ENCODE data around the gene DOP1A.

The DOP1A gene

GRCh38 chr6:83067448-83068439 is at the start of gene DOP1A:
DOP1A (plus strand) TSS chr6:83067671; CDS start chr6:83096978, 29,307 bp downstream.
- DNase-seq, result peak; percentile 94

- DNase-seq, result no peak
These were observed 47.7 kb upstream of the DOP1A start for GRCh38 chr6:83019741-83020140.

- DNase-seq, result no peak
These were observed 35.8 kb upstream of the DOP1A start for GRCh38 chr6:83031689-83032088.

- no peak for DNase-seq
These were observed 29.2 kb upstream of the DOP1A start for GRCh38 chr6:83038246-83038645.

GRCh38 chr6:83042467-83043053 is 24.9 kb upstream of the DOP1A start:
- no peak for DNase-seq

GRCh38 chr6:83044091-83044768 is 23.2 kb upstream of the DOP1A start:
- DNase-seq, result no peak

GRCh38 chr6:83047065-83047754 is 20.3 kb upstream of the DOP1A start:
- DNase-seq, result no peak

GRCh38 chr6:83051377-83052172 is 15.9 kb upstream of the DOP1A start:
- DNase-seq, result no peak

- no peak for DNase-seq
These were observed 13.8 kb upstream of the DOP1A start for GRCh38 chr6:83053678-83054077.

GRCh38 chr6:83055366-83055964 is 12.0 kb upstream of the DOP1A start:
- peak; percentile 48 for DNase-seq

- peak; percentile 22 for DNase-seq
These were observed 9.7 kb upstream of the DOP1A start for GRCh38 chr6:83057705-83058321.

GRCh38 chr6:83061190-83061589 is 6.3 kb upstream of the DOP1A start:
- no peak for DNase-seq

GRCh38 chr6:83062225-83062624 is 5.2 kb upstream of the DOP1A start:
- DNase-seq, result no peak

GRCh38 chr6:83065511-83066192 is 1.8 kb upstream of the DOP1A start, which contains the start of gene UBE3D:
UBE3D (minus strand) TSS chr6:83065841; CDS start chr6:83065718, 123 bp downstream.
- peak; percentile 86 for DNase-seq

- no peak for DNase-seq
These were observed 1.1 kb downstream of the DOP1A start for GRCh38 chr6:83068616-83069015.

GRCh38 chr6:83069633-83070032 is 2.2 kb downstream of the DOP1A start:
- no peak for DNase-seq

GRCh38 chr6:83071023-83071422 is 3.6 kb downstream of the DOP1A start:
- no peak for DNase-seq

GRCh38 chr6:83071707-83072106 is 4.2 kb downstream of the DOP1A start:
- no peak for DNase-seq

GRCh38 chr6:83072726-83073125 is 5.3 kb downstream of the DOP1A start:
- no peak for DNase-seq

- no peak for DNase-seq
These were observed 6.1 kb downstream of the DOP1A start for GRCh38 chr6:83073615-83074014.
